AG04449 (cell line): ENCODE measurements around the gene MOV10L1.

Experiments used
- CTCF ChIA-PET: fragments of 350-600 bp; formaldehyde crosslinking; extraction: SDS; loops from one replicate; lab custom pipeline; 2021; ENCODE audit warnings: antibody characterized with exemption; lab: Yijun Ruan, JAX
- POLR2A ChIA-PET: fragments of 400-600, 350-600 bp; formaldehyde crosslinking; extraction: SDS; loops from one replicate; lab custom pipeline; 2020; ENCODE audit warnings: antibody characterized with exemption, inconsistent platforms; lab: Yijun Ruan, JAX
- DNase-seq: peaks from one replicate; pipeline ENCODE4 v3.0.0-alpha.2; 2010; ENCODE audit warnings: low read depth, low spot score
- H3K4me3 ChIP-seq: 2 replicates; pipeline ENCODE4 v1.5.1; 2011; ENCODE audit warnings: low read depth, mild to moderate bottlenecking, control low read depth, low read length
- CTCF ChIP-seq: IDR thresholded peaks from one replicate; pipeline ENCODE4 v1.5.1; 2011; ENCODE audit warnings: mild to moderate bottlenecking, moderate library complexity, low read length, control low read depth, inconsistent platforms; ENCODE audit not compliant: insufficient read depth; ENCODE audit errors: missing control alignments

The MOV10L1 gene

DNA sequence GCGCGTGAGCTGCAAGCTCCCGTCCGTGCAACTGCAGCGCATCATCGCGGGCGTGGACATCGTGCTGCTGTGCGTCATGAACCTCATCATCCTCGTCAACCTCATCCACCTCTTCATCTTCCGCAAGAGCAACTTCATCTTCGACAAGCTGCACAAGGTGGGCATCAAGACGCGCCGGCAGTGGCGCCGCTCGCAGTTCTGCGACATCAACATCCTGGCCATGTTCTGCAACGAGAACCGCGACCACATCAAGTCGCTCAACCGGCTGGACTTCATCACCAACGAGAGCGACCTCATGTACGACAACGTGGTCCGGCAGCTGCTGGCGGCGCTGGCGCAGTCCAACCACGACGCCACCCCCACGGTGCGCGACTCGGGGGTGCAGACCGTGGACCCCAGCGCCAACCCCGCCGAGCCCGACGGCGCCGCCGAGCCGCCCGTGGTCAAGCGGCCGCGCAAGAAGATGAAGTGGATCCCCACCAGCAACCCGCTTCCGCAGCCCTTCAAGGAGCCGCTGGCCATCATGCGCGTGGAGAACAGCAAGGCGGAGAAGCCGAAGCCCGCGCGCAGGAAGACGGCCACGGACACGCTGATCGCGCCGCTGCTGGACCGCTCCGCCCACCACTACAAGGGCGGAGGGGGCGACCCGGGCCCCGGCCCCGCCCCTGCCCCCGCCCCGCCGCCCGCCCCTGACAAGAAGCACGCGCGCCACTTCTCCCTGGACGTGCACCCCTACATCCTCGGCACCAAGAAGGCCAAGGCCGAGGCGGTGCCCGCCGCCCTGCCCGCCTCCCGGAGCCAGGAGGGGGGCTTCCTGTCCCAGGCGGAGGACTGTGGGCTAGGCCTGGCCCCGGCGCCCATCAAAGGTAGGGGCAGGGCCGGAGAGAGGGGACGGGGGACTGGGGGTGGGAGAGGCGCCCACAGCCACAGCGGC is 88.0 kb downstream of the MOV10L1 start:
- TF ChIP-seq CTCF, result no peak
- DNase-seq, result no peak
- POLR2A ChIA-PET, result no interaction called here
- CTCF ChIA-PET, result no interaction called here
- H3K4me3 ChIP-seq, result no peak overlapping the region

DNA sequence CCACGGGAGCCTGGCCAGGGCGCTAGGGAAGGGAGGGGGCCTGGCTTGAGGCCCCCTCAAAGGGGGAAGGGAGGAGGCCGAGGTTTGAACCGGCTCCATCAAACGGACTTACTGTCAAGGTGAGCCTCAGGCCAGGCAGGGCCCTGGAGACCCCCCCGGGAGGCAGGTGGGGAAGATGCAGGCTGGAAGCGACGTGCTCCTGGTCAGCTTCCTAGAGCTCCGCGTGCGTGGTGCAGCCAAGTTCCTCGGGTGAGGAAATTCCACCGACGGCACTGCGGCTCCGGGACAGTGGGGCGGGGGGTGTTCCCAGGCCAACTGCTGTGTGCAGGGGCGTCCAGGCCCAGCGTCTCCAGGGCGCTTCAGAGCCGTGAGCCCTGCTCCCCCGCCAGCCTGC is 88.7 kb downstream of the MOV10L1 start:
- no peak overlapping the region for H3K4me3 ChIP-seq
- no peak for TF ChIP-seq CTCF
- DNase-seq, result no peak
- CTCF ChIA-PET, result no interaction called here
- POLR2A ChIA-PET, result no interaction called here

- CTCF ChIA-PET, result no interaction called here
- POLR2A ChIA-PET, result no interaction called here
- no peak overlapping the region for H3K4me3 ChIP-seq
Observed at GRCh38 chr22:50178871-50179869, 89.4 kb downstream of the MOV10L1 start.

DNA sequence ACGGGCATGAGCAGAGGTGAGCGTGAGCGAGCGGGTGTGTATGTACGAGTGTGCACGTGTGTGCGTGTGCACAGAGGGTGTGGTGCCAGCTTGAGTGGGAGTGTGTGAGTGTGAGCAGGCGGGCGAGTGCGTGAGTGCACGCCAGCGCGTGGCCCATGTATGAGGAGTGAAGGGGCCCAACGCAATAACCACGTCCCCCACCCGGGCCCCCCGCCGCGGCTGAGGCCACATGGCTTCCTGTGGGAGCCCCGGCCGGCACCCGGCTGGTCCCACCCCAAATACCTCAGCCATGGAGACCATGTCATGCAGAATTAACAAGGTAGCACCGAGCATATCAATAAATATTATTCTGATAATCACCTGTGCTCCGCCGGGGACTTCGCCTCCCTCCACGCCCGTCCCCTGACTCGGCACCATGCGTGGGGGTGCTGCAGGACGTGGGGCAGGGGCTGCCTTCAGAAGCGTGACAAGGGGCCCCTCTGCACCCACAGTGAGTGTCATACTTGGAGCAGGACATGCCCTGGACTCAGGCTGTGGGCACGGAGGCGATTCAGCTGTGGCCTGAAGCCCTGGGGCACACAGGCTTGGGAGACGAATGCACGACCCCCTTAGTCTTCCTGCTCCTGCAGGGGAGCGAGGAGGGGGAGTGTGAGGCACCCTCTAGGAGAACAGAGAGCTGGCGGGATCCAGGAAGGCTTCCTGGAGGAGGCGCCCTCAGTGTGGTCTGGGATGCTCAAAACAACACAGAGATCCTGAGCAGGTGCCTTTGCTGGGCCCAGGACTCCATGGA is 90.3 kb downstream of the MOV10L1 start:
- TF ChIP-seq CTCF, result no peak
- no peak for DNase-seq
- POLR2A ChIA-PET, result no interaction called here
- no peak overlapping the region for H3K4me3 ChIP-seq
- CTCF ChIA-PET, result no interaction called here

More at GRCh38 chr22:50178871-50179869, 89.4 kb downstream of the MOV10L1 start:
- TF ChIP-seq CTCF, result no peak
- DNase-seq, result no peak

DNA sequence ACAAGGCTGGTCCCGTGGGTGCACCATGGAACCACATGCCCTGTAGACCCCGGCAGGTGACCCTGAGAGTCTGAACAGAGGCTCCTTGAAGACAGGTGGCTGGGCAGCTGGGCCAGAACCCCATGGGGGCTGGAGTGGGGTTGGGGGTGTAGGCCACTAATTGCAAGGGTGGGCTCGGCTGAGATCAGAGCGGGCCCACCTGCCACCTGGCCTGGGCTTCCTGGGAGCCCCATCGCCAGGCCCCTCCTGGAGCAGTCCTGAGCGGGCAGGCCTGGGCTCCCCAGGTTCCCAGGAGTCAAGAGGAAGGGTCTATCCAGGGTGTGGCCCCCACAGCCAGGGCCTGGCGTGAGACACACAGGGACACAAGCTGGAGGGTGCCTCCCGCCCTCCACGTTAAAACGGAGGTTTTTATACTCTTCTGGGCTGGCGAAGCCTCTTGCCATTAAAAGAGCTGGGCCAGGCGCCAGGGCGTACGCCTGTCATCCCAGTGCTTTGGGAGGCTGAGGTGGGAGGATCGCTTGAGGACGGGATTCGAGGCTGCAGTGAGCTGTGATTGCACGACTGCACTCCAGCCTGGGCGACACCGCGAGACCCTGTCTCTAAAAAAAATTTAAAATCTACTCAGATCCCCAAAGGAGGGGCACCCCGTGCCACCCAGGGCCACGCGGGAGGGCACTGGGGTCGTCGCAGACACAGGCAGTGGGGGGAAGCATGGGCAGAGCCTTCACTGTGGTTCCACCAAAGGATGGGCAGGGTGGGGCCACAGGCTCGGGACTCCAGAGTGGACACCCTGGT is 91.1 kb downstream of the MOV10L1 start:
- no peak overlapping the region for H3K4me3 ChIP-seq
- ChIA-PET POLR2A (no interaction called here), CTCF (no interaction called here)
- no peak for TF ChIP-seq CTCF
- DNase-seq, result no peak
